ENCODE data around the gene FREM1. TPM values are rescaled to one million over a fixed set of nuclear protein-coding genes. Genes with fewer than 3 reads are reported as not detected.

The FREM1 gene
- total RNA-seq, 1 donor from 2014 or later: 7.0 TPM

GRCh38 chr9:14909181-14909580, 1.0 kb downstream of the FREM1 start:
- H3K4me3 ChIP-seq: peak overlapping the region; percentile 38
- ATAC-seq (no peak), DNase-seq (no peak)
- H3K36me3 ChIP-seq: no peaks in the 10 kb centered on the region
- H3K27ac ChIP-seq: peak overlapping the region; percentile 24
- no peaks in the 10 kb centered on the region for H3K27me3 ChIP-seq
- H3K4me1 ChIP-seq: peaks cover 4% of the 10 kb centered on the region
- TF ChIP-seq CTCF (IDR thresholded peaks at IDR 0.05): no peak
- intact Hi-C loops (cut with DNase I): no loop called here
- no peaks in the 10 kb centered on the region for H3K9me3 ChIP-seq

- H3K27ac ChIP-seq: peak overlapping the region; percentile 24
- intact Hi-C loops (cut with DNase I): no loop called here
- ATAC-seq: no peak
- H3K27me3 ChIP-seq: no peaks in the 10 kb centered on the region
- no peaks in the 10 kb centered on the region for H3K36me3 ChIP-seq
- peak overlapping the region; percentile 38 for H3K4me3 ChIP-seq
- H3K9me3 ChIP-seq: no peaks in the 10 kb centered on the region
- DNase-seq: no peak
- TF ChIP-seq CTCF (IDR thresholded peaks at IDR 0.05): no peak
- peaks cover 4% of the 10 kb centered on the region for H3K4me1 ChIP-seq
Observed at GRCh38 chr9:14908295-14909180, 1.7 kb downstream of the FREM1 start.

GRCh38 chr9:14907696-14908095, 2.5 kb downstream of the FREM1 start:
- Histone ChIP-seq H3K9me3 (no peaks in the 10 kb centered on the region), H3K27ac (no peak overlapping the region), H3K36me3 (no peaks in the 10 kb centered on the region), H3K27me3 (no peaks in the 10 kb centered on the region), H3K4me3 (peak overlapping the region; percentile 38), H3K4me1 (peaks cover 4% of the 10 kb centered on the region)
- ATAC-seq (no peak), DNase-seq (no peak)
- no peak for TF ChIP-seq CTCF (IDR thresholded peaks at IDR 0.05)
- intact Hi-C loops (cut with DNase I): no loop called here

GRCh38 chr9:14907360-14907685, 2.9 kb downstream of the FREM1 start:
- H3K4me3 ChIP-seq: no peak overlapping the region
- ATAC-seq: no peak
- H3K27ac ChIP-seq: no peak overlapping the region
- no peaks in the 10 kb centered on the region for H3K36me3 ChIP-seq
- H3K9me3 ChIP-seq: no peaks in the 10 kb centered on the region
- intact Hi-C loops (cut with DNase I): no loop called here
- no peak for TF ChIP-seq CTCF (IDR thresholded peaks at IDR 0.05)
- DNase-seq: no peak
- no peaks in the 10 kb centered on the region for H3K27me3 ChIP-seq
- peaks cover 4% of the 10 kb centered on the region for H3K4me1 ChIP-seq

GRCh38 chr9:14906644-14907359, 3.4 kb downstream of the FREM1 start:
- peaks cover 4% of the 10 kb centered on the region for H3K4me1 ChIP-seq
- no peaks in the 10 kb centered on the region for H3K9me3 ChIP-seq
- H3K27ac ChIP-seq: no peak overlapping the region
- intact Hi-C loops (cut with DNase I): no loop called here
- ATAC-seq (no peak), DNase-seq (no peak)
- no peaks in the 10 kb centered on the region for H3K36me3 ChIP-seq
- TF ChIP-seq CTCF (IDR thresholded peaks at IDR 0.05): no peak
- no peak overlapping the region for H3K4me3 ChIP-seq
- H3K27me3 ChIP-seq: no peaks in the 10 kb centered on the region
